Anterior cingulate cortex (tissue), 58 donors: ENCODE results near the gene ZC3H7B.
"Not testable (repeated sequence)": the region's sequence is repeated elsewhere in the genome, so short reads cannot be mapped to it uniquely, and the experiment has no call there.

Experiments
- DNase-seq, 58 donors: peaks; one replicate each; lab custom pipeline; 2025; lab: John Stamatoyannopoulos, UW

Gene ZC3H7B

DNA sequence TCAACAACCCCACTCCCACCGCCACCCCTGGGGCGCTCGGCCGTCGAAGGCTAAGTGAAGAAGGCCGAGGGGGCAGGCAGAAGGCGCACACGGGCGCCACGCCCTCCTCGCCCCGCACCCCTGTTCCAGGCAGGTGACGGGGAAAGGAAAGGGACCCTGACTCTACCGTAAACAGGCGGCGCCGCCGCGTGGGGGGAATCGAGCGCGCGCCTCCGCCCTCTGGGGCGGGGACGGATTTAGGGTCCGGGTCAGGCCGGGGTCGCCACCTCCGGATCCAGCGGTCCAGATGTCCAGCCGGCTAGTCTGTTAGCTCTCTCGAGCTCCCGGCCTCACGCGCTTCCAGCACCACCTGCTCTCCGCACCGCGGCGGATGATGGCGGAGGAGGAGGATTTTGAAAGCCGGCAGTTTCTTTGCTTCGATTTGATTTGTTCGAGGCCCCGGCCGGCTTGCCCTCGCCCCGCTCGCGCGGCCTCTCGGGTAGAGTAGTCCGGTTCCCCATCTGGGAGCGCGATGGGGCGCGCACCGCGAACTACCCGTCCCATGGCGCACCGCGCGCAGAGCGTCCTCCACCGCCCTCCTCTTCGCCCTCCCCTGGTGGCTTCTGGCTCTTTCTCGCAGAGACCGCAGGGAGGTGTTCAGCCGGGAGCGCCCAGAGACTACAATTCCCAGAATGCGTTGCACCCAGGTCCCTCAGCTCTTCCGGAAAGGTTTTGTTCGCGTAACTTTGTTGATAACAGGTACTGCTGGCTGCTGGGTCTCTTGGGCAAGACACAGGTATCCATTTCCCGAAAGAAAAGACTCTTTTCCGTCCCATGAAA, 15.3 kb upstream of the ZC3H7B start, which contains the start of gene RANGAP1:
RANGAP1 (minus strand) TSS at position 368 of the 819 bp plus-strand sequence. CDS start 5,143 bp downstream, outside the sequence.
- peak; percentile 83 to 100 (median 99) for DNase-seq

DNA sequence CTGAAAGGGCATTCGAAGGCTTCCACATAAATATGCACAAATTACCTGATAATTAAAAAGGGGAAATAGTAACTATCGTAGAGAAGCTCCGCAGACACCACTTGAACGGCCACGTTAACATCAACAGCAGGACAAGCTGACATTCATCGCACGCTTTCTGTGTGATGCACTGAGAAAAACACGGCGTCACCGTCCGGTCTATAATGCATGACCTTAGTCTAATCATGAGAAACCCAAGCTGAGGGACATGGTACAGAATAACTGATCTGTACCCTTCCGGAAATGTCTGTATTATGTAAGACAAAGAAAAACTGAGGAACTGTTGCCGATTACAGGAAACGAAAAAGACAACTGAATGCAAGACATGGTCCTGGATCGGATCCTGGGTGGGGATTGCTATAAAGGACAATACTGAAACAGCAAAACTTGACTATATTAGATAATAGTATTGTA, 14.7 kb upstream of the ZC3H7B start:
- DNase-seq = peak in 12 of 58 donors; percentile 31 to 80 (median 60)

DNA sequence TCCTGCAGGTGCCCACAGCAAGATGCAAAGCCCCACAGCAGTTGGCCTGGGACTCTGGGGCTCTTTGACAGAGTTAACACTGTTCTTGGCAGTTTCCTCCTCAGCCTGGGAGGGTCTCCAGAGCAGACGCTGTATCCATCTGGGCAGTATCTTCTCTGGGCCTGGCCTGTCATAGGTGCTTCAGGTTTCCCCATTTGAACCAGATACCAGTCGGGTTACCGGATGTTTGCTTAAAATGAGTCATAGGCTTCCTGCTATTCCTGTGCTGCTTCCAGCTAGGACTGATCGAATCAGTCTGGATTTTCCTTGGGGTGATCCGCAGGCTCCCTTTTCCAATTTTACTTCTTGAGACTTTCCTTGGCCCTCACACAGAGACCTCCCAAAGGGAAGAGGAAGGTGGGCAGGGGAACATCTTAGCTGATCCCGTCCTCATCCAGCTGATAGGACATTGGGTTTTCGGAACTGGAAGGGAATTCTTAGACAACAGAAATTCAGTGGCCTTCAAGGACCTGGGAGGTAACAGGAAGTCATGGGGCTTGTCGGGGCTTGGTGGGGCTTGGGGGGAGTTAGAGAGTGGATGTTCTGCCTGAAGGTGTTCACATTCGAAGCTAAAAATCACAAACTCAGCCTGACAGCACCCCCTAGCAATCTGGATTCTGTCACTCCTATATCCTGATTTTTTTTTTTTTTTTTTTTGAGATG, 12.9 kb upstream of the ZC3H7B start:
- DNase-seq = no peak

GRCh38 chr22:41289671-41290070, 11.7 kb upstream of the ZC3H7B start:
- no peak for DNase-seq

- no peak for DNase-seq
Observed at GRCh38 chr22:41290262-41291221, 10.8 kb upstream of the ZC3H7B start.

DNA sequence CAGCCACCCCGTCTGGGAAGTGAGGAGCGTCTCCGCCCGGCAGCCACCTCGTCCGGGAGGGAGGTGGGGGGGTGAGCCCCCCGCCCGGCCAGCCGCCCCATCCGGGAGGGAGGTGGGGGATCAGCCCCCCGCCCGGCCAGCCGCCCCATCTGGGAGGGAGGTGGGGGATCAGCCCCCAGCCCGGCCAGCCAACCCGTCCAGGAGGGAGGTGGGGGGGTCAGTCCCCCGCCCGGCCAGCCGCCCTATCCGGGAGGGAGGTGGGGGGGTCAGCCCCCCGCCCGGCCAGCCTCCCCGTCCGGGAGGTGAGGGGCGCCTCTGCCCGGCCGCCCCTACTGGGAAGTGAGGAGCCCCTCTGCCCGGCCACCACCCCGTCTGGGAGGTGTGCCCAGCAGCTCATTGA, 6.5 kb upstream of the ZC3H7B start:
- DNase-seq = not testable (repeated sequence)

DNA sequence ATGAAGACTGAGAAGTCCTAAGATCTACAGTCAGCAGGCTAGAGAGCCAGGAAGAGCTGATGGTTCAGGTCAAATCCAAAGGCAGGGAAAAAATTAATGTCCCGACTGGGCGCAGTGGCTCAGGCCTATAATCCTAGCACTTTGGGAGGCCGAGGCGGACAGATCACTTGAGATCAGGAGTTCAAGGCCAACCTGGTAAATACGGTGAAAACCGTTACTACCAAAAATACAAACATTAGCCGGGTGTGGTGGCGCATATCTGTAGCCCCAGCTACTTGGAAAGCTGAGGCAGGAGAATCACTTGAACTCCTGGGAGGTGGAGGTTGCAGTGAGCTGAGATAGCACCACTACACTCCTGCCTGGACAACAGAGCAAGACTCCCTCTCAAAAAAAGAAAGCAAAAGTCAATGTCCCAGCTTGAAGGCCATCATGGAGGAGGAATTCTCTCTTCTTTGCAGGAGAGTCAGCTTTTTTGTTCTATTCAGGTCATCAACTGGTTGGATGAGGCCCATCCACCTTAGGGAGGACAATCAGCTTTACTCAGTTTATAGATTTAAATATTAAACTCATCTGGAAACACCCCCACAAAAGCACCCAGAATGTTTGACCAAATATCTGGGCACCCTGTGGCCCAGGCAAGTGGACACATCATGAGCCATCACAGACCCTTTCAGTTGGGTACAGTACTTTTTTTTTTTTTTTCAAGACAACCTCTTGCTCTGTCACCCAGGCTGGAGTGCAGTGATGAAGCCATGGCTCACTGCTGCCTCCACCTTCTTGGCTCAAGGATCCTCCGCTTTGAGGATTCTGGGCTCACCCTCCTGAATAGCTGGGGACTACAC, 4.3 kb upstream of the ZC3H7B start:
- DNase-seq = no peak

DNA sequence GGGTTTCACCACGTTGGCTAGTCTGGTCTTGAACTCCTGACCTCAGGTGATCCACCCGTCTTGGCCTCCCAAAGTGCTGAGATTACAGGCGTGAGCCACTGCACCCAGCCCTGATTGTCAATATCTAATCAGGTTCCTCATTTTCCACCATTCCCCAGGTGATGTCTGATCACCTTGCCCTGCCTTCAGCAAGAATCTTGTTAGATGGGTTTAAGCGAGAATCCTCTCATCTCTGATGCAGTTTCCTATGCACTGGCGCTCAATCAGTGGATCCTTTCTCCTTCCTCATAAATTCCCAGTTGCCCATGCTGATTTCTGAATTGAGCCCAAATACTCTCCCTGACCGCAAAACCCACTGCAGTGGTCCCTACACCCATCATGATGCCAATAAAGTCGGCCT, 664 bp upstream of the ZC3H7B start:
- no peak for DNase-seq

DNA sequence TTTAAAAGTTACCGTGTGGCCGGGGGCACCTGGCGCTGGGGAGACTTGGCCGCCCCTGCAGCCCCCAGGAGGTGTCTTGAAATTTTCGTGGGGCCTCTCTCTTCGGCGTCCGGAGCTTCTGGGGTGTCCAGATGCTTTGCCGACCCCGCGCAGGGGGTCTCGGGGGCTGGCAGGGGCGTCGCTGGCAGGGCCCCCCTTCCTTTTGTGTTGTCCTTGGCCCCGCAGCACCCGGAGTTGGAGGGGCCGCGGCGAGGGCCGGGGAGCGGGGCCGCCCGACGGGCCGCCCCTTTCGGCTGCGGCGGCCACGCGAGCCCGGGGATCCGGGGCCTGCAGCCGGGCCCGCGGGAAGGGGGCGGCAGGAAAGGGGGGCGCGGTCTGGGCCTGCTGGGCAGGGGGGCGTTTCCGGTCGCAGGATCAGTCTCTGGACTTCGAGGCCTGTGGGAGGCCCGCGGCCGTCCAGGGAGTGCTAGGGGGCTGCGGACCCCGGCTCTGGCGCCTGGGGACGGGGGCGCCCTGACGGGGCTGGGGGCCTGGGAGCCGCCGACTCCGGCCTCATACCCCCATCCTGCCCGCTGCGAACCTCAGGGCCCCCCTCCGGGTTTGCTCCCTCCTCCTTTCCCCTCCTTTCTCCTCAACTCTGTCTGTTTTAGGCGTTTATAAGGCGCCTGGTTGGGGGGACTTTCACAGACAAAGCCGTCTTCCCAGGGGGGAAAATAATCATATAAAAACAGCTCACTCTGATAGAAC, 869 bp downstream of the ZC3H7B start:
- DNase-seq = peak in 5 of 58 donors; percentile 7 to 40 (median 22)

DNA sequence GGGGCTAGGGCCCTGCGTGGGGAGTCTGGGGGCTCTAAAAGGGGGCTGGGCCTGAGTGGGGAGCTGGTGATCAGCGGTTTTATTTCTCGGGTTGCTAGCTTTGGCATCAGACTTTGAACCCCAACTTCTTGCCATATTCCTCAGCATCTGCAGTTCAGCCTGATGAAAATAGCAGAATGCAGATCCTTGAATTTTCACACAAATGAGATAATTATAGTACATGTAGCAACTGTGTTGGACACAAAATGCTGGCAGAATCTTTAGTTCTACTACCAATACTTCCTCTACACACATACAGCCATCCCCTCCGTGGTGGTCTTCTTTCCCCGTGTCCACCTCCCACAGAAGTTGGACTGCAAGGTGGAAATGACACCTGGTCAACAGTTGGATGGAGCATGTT, 1.5 kb downstream of the ZC3H7B start:
- DNase-seq = peak in 1 of 58 donors; percentile 3

DNA sequence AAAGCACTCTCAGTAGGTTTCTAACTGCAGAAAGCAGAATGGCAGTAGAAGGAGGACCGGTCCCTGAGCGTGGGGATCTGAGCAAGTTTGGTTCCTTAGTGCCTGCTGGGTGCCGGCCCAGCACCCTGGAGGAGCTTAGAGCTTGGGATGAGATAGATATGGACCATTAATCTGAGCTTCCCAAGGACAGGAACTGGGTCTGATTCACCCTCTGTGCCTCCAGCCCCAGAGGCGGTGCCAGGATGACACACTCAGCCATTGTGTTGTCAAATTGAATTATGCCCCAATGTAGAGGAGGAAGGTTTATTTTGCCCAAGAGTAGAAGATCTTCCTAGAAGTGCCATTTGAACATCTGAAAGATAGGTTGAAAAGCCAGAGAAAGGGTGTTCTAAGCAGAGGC, 4.3 kb downstream of the ZC3H7B start:
- DNase-seq = peak in 4 of 58 donors; percentile 23 to 36 (median 32)

DNA sequence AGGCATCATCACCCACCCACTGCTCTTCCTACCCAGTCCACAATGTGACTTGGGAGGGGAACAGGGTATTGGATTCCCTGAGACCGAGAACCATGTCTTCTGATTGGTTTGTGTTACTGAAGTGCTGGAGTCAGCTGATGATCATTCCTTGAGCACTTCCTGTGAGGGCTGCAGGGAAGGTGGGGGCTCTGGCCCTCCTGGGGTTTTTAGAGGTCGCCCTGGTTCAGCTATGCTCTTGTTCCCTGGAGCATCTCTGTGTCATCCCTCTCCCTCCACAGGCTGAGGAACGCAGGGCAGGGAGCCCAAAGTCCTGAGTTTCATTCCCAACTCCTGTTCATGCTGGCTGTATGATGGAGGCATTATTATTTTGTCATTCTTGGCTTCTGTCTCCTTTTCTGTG, 6.7 kb downstream of the ZC3H7B start:
- DNase-seq = no peak

- DNase-seq = no peak
Observed at GRCh38 chr22:41308544-41308947, 7.2 kb downstream of the ZC3H7B start.

DNA sequence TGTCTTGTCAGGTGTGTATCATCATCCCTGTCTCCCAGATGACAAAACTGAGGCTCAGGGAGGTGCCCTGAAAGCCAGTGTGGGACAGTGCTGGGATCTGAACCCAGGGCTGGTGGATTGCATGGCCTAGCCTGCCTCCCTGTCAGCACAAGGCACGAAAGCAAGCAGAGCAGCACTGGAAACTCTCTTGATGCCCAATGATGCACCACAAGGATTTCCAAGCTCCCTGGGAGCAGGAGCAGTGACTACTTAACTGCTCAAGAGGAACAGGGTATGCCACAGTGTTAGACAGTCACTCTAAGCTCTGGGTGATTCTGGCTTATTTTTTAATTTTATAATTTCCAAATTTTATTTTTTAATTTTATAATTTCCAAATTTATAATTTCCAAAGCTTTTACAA, 9.0 kb downstream of the ZC3H7B start:
- DNase-seq = no peak

DNA sequence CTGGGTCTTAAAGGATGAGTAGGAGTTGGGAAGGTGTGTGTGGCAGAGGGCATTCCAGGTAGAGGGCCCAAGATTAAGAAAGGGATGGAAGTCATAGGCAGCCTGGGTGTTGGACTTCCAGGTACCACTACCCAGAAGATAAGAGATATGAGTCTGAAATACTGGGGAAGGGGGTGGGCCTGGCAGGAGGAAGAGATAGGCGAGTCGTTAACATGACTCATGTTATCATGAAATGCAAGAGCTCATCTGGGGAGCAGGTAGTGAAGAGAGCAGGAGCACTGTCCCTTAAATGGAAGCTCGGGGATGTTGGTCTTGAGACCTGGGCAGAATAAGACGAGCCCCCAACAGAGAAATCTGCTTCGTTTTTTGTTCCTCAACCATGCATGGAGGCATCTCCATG, 10.2 kb downstream of the ZC3H7B start:
- DNase-seq = no peak

DNA sequence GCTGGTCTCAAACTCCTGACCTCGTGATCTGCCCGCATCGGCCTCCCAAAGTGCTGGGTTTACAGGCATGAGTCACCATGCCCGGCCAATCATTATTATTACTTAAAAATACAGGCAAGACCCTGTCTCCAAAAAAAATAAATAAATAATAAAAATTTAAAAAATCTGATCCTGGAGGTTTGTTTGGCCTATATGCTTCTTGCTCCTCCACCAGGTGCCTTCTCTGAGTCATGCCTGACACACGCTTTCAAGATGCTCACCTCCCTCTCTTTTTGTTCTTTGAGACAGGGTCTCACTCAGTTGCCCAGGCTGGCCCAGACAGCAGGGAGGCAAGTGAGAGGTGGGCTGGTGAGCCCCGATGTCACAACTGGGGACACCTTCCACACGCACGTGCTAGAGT, 13.5 kb downstream of the ZC3H7B start:
- DNase-seq = no peak

GRCh38 chr22:41315586-41315985, 14.3 kb downstream of the ZC3H7B start:
- no peak for DNase-seq

DNA sequence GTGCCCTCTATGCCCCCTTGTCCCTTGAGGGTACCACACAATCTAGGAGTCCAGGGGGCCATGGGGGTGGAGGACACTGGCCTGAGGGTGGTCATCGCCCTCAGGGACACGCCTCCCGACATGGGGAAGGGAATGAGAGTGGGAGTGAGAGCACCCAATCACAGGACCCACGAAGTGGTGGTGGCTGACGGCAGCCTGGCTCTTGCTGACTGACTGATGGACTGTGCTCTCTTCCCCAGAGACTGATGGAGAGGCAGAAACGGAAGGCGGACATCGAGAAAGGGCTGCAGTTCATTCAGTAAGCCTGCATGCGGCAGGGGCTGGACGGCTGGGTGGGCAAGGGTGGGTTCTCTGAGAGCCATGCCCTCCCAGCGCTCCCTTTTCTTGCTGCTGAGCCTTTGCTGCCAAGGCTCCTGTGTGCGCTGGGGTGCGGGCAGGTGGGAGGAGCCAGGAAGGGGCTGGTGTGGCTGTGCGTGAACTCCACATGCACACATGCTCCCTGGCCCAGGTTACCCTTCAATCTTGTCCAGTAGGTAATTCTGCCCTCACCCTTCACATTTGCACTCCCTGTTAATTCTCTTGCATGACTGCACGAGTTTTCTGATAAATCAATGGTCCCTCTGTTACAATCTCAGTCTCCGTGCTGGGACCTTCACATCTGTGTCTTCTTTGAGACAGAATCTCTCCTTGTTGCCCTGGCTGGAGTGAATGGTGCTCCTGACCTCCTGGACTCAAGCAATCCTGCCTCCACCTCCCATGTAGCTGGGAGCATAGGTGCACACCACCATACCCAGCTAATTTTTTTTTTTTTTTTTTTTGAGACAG, 19.3 kb downstream of the ZC3H7B start:
- no peak for DNase-seq
